ENCODE results near the gene VAX1. TPM values are rescaled to one million over a fixed set of nuclear protein-coding genes. Genes with fewer than 3 reads are reported as not detected.
A peak's percentile ranks its signal among the peaks of the same experiment; 100 is the strongest.
"Not testable (repeated sequence)": the region's sequence is repeated elsewhere in the genome, so short reads cannot be mapped to it uniquely, and the experiment has no call there.

VAX1 gene
- total and polyA plus RNA-seq, 9 of the 15 experiments (the other 6 are each of a cell fraction or from before 2014, with no cell fraction given): not detected

DNA sequence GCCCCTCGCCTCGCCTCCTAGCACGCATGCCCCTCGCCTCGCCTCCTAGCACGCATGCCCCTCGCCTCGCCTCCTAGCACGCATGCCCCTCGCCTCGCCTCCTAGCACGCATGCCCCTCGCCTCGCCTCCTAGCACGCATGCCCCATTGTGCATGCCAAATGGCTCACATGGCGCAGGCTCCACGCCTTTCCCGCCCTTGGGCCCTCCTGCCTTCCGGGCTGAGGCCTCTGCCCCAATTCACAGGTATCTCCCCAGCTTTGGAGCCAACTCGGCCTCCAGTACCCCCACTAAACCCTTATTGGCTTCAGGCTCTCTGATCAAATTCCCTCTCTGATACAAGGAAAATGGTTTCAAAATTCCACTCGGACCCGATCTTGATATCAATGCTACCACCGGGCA is 11.4 kb downstream of the VAX1 start:
- H4K20me1 ChIP-seq (replicated peaks; ENCODE audit: control insufficient read depth, insufficient read depth, low read length); intact Hi-C loops (cut with micrococcal nuclease); H3K9ac ChIP-seq (ENCODE audit: insufficient read depth in 1 of 2, low read depth in 2 of 2, low read length in 2 of 2); H3K4me3 ChIP-seq; H3K4me1 ChIP-seq (replicated peaks in 1 of 2; ENCODE audit: control insufficient read depth in 2 of 2, insufficient read depth in 2 of 2, low read length in 2 of 2); H3K9me1 ChIP-seq (ENCODE audit: control insufficient read depth, insufficient read depth, low read length); H3K9me3 ChIP-seq (replicated peaks; ENCODE audit: control insufficient read depth, insufficient read depth, low read depth, low read length); H3K36me3 ChIP-seq (ENCODE audit: control insufficient read depth, insufficient read depth, low read length); H2AFZ ChIP-seq (ENCODE audit: low read depth, low read length); FAIRE-seq; in situ Hi-C loops (cut with MboI); ATAC-seq; H3K4me2 ChIP-seq (ENCODE audit: insufficient read depth, low read length); DNase-seq (ENCODE audit: extremely low read depth in 1 of 4, low spot score in 3 of 4); H3K79me2 ChIP-seq (ENCODE audit: control insufficient read depth, insufficient read depth, low read length); BruUV-seq (replicated peaks); H3K27ac ChIP-seq (ENCODE audit: extremely low read depth, low read depth, low read length); CTCF ChIA-PET (ENCODE audit: low intra/inter-chr PET ratio): not testable (repeated sequence)
- WGBS (ENCODE audit: insufficient coverage, low coverage, missing lambda C conversion rate): 15% methylated on average over 11 of the region's 23 CpGs
- TF ChIP-seq, protein P1, sequence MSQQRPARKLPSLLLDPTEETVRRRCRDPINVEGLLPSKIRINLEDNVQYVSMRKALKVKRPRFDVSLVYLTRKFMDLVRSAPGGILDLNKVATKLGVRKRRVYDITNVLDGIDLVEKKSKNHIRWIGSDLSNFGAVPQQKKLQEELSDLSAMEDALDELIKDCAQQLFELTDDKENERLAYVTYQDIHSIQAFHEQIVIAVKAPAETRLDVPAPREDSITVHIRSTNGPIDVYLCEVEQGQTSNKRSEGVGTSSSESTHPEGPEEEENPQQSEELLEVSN (IDR thresholded peaks at IDR 0.05; ENCODE audit: borderline replicate concordance in 1 of 2, extremely low read depth in 1 of 2, insufficient read depth in 1 of 2, insufficient read length in 1 of 2, low read depth in 1 of 2, low read length in 1 of 2, poor library complexity in 1 of 2, severe bottlenecking in 1 of 2): peak in 1 of 2 experiments; percentile 68
- POLR2A ChIA-PET: interaction anchor here (0.5 kb wide), 1 partner anchor 1229 kb away, joined by 3 read pairs; no protein-coding TSS in a partner anchor
- peaks cover 5 to 30% of the 10 kb centered on the region in 2 experiments; a peak in 3 of 5 replicates for H3K27me3 ChIP-seq (ENCODE audit: control insufficient read depth in 2 of 2, insufficient read depth in 2 of 2, low read length in 2 of 2)

DNA sequence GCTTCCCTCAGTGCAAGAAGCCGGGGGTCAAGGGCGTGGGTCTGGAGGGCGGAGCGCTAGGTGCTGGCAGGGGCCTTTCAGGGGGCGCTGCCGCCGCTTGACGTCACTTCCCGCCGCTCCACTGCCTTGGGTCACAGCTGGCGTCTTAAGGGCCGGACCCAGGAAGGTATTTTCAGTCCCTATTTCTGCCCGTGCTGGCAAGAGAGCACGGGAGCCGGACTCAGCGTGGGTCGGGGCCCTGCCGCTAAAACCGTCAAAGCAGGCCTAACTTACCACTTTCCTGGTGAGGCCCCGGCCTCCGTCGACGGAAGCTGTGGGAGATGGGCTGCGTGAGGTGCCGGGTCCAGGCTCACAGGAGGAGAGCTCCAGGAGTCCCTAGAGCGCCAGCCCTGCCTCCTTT is 12.0 kb downstream of the VAX1 start:
- Histone ChIP-seq H2AFZ (ENCODE audit: low read depth, low read length) (no peak overlapping the region), H3K4me2 (ENCODE audit: insufficient read depth, low read length) (no peak overlapping the region), H3K9me1 (ENCODE audit: control insufficient read depth, insufficient read depth, low read length) (no peaks in the 10 kb centered on the region), H3K36me3 (ENCODE audit: control insufficient read depth, insufficient read depth, low read length) (no peaks in the 10 kb centered on the region), H3K27ac (ENCODE audit: extremely low read depth, low read depth, low read length) (no peak overlapping the region), H3K4me3 (no peak overlapping the region), H3K9ac (ENCODE audit: insufficient read depth in 1 of 2, low read depth in 2 of 2, low read length in 2 of 2) (no peak overlapping the region), H3K27me3 (ENCODE audit: control insufficient read depth in 2 of 2, insufficient read depth in 2 of 2, low read length in 2 of 2) (peaks cover 0 to 24% of the 10 kb centered on the region in 2 experiments; a peak in 2 of 5 replicates), H3K4me1 (replicated peaks in 1 of 2; ENCODE audit: control insufficient read depth in 2 of 2, insufficient read depth in 2 of 2, low read length in 2 of 2) (peaks cover 0 to 6% of the 10 kb centered on the region in 2 experiments; a peak in 1 of 5 replicates), H3K79me2 (ENCODE audit: control insufficient read depth, insufficient read depth, low read length) (no peaks in the 10 kb centered on the region), H4K20me1 (replicated peaks; ENCODE audit: control insufficient read depth, insufficient read depth, low read length) (no peaks in the 10 kb centered on the region), H3K9me3 (replicated peaks; ENCODE audit: control insufficient read depth, insufficient read depth, low read depth, low read length) (no peaks in the 10 kb centered on the region)
- no TSS peak for BruUV-seq (replicated peaks)
- under 1% methylated on average over 26 of the region's 26 CpGs for WGBS (ENCODE audit: insufficient coverage, low coverage, missing lambda C conversion rate)
- FAIRE-seq: no peak
- no peak for TF ChIP-seq MTA2 (IDR thresholded peaks at IDR 0.05; ENCODE audit: low read depth)
- TF ChIP-seq, protein P2, sequence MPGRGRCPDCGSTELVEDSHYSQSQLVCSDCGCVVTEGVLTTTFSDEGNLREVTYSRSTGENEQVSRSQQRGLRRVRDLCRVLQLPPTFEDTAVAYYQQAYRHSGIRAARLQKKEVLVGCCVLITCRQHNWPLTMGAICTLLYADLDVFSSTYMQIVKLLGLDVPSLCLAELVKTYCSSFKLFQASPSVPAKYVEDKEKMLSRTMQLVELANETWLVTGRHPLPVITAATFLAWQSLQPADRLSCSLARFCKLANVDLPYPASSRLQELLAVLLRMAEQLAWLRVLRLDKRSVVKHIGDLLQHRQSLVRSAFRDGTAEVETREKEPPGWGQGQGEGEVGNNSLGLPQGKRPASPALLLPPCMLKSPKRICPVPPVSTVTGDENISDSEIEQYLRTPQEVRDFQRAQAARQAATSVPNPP (IDR thresholded peaks at IDR 0.05; ENCODE audit: borderline replicate concordance, insufficient read depth, insufficient read length): no peak
- no peak for TF ChIP-seq NBN (IDR thresholded peaks at IDR 0.05; ENCODE audit: low read depth)
- no peak for TF ChIP-seq HLTF (IDR thresholded peaks at IDR 0.05)
- TF ChIP-seq ZNF586 (CRISPR knock-in tag; conservative IDR thresholded peaks at IDR 0.05): no peak
- no peak for TF ChIP-seq HDAC8 (tag; IDR thresholded peaks at IDR 0.05)
- no peak for TF ChIP-seq TFAM (CRISPR knock-in tag; conservative IDR thresholded peaks at IDR 0.05)
- TF ChIP-seq, protein P3, sequence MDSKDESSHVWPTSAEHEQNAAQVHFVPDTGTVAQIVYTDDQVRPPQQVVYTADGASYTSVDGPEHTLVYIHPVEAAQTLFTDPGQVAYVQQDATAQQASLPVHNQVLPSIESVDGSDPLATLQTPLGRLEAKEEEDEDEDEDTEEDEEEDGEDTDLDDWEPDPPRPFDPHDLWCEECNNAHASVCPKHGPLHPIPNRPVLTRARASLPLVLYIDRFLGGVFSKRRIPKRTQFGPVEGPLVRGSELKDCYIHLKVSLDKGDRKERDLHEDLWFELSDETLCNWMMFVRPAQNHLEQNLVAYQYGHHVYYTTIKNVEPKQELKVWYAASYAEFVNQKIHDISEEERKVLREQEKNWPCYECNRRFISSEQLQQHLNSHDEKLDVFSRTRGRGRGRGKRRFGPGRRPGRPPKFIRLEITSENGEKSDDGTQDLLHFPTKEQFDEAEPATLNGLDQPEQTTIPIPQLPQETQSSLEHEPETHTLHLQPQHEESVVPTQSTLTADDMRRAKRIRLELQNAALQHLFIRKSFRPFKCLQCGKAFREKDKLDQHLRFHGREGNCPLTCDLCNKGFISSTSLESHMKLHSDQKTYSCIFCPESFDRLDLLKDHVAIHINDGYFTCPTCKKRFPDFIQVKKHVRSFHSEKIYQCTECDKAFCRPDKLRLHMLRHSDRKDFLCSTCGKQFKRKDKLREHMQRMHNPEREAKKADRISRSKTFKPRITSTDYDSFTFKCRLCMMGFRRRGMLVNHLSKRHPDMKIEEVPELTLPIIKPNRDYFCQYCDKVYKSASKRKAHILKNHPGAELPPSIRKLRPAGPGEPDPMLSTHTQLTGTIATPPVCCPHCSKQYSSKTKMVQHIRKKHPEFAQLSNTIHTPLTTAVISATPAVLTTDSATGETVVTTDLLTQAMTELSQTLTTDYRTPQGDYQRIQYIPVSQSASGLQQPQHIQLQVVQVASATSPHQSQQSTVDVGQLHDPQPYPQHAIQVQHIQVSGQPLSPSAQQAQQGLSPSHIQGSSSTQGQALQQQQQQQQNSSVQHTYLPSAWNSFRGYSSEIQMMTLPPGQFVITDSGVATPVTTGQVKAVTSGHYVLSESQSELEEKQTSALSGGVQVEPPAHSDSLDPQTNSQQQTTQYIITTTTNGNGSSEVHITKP (IDR thresholded peaks at IDR 0.05; ENCODE audit: partially characterized antibody): no peak
- intact Hi-C loops (cut with micrococcal nuclease) (no loop called here), in situ Hi-C loops (cut with MboI) (no loop called here)
- ChIA-PET CTCF (ENCODE audit: low intra/inter-chr PET ratio) (no interaction called here), POLR2A (no interaction called here)
- ATAC-seq: no peak
- no peak for DNase-seq (ENCODE audit: extremely low read depth in 1 of 4, low spot score in 3 of 4)

Data from K562 (cell line).